ENCODE results near the gene DNAJC2.

DNA sequence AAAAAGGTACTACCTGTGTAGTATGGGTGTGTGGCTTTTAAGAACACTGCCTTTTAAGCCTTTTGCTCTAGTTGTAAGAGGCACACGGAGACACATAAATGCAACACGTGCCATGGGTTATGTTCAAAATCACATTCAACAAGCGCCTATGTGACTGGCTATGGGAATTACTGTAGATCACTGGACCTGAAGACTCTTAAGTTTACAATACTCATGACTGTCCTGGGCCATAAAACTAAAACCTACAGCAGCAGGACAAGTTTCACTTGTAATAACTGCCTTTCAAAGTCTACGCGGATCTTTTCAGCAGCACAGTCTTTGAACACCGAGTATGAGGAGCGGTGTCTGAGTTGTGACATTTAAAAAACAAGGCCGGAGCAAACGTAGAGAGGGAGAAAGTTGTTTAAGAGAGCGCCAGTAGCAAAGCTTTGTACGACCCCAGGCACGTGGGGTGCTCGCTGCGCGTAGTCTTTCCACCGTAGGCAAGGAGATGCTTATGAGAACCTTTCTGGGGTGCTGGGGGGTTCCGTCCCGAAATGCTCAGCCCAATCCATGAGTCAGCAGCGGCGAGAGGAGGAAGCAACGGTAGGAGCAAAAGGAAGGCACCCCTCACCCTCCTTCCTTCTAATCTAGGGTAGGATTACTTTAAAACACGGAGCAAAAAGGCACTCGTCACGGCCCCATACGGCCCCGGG lies 662 bp downstream of the DNAJC2 start:
- TF ChIP-seq CTCF (IDR thresholded peaks at IDR 0.05) (no peak), EZH2phosphoT487 (IDR thresholded peaks at IDR 0.05) (no peak)
